Endothelial cell of umbilical vein (primary cell): ENCODE data around the gene FILIP1L. TPM values are rescaled to one million over a fixed set of nuclear protein-coding genes. Genes with fewer than 3 reads are reported as not detected.

Experiments used
- BruUV-seq: library from RNA; stranded (reverse); fragments of 400-500 nt; replicated peaks from 2 replicates; lab custom pipeline; 2021; lab: Mats Ljungman, UMichigan
- CTCF ChIA-PET: fragments of 300-600, 350-600 bp; sonication (Branson Sonifier 250); formaldehyde crosslinking; loops from one replicate; lab custom pipeline; 2021; ENCODE audit warnings: antibody characterized with exemption, inconsistent platforms; lab: Charles Lee
- POLR2A ChIA-PET: fragments of 300-600, 350-600 bp; sonication (Branson Sonifier 250); formaldehyde crosslinking; loops from one replicate; lab custom pipeline; 2021; ENCODE audit warnings: antibody characterized with exemption, inconsistent platforms; lab: Charles Lee
- DNase-seq: peaks from one replicate; pipeline ENCODE4 v3.0.0-alpha.2; 2011; ENCODE audit warnings: low read depth, low spot score
- FAIRE-seq: peaks from 2 replicates; lab custom pipeline; 2011; peaks lifted over from hg19 to GRCh38; lab: Jason Lieb, UNC
- H2AFZ ChIP-seq: 2 replicates; pipeline ENCODE4 v1.6.0; 2012; ENCODE audit warnings: low read depth, low read length, control low read depth, inconsistent platforms
- H3K27ac ChIP-seq: 2 replicates; pipeline ENCODE4 v1.5.1; 2011; ENCODE audit warnings: low read depth, mild to moderate bottlenecking, control low read depth, low read length, moderate library complexity; ENCODE audit not compliant: insufficient read depth
- H3K27me3 ChIP-seq, 2 experiments: 2 replicates each; pipeline versions ENCODE4 v1.6.0 to v1.6.1; 2011; ENCODE audit warnings: low read length in 2 of 2, mixed read lengths in 1 of 2; ENCODE audit not compliant: control insufficient read depth in 2 of 2, insufficient read depth in 2 of 2
- H3K36me3 ChIP-seq, 2 experiments: 2 replicates in 1 of 2; 3 replicates in 1 of 2; pipeline ENCODE4 v1.5.1; 2011; ENCODE audit warnings: low read length in 2 of 2, mild to moderate bottlenecking in 1 of 2, moderate library complexity in 1 of 2; ENCODE audit not compliant: control insufficient read depth in 2 of 2, insufficient read depth in 2 of 2; ENCODE audit errors: extremely low read depth in 1 of 2
- H3K4me1 ChIP-seq: 3 replicates; pipeline ENCODE4 v1.5.1; 2011; ENCODE audit warnings: mild to moderate bottlenecking, low read length; ENCODE audit not compliant: control insufficient read depth, insufficient read depth; ENCODE audit errors: extremely low read depth
- H3K4me2 ChIP-seq: 2 replicates; pipeline ENCODE4 v1.6.1; 2011; ENCODE audit warnings: low read length, control low read depth, mixed read lengths; ENCODE audit not compliant: insufficient read depth
- H3K4me3 ChIP-seq, 3 experiments: fragments of 200-600 bp in 1 of 3; sonication (generic), shearing (Covaris generic) in 1 of 3; replicated peaks in 1 of 3; 2 replicates each; pipeline ENCODE4 v1.5.1; 2011 to 2016; ENCODE audit warnings: control low read depth in 3 of 3, low read length in 3 of 3, mild to moderate bottlenecking in 2 of 3, inconsistent platforms in 1 of 3, low read depth in 1 of 3, moderate library complexity in 1 of 3; ENCODE audit not compliant: insufficient read depth in 1 of 3
- H3K79me2 ChIP-seq: 2 replicates; pipeline ENCODE4 v1.6.0; 2012; ENCODE audit warnings: low read length, inconsistent platforms; ENCODE audit not compliant: control insufficient read depth, insufficient read depth
- H3K9ac ChIP-seq: replicated peaks from 2 replicates; pipeline ENCODE3; 2011; ENCODE audit warnings: low read length, control low read depth; ENCODE audit not compliant: insufficient read depth; ENCODE audit errors: extremely low read depth
- H3K9me1 ChIP-seq: replicated peaks from 3 replicates; pipeline ENCODE4 v1.6.0; 2011; ENCODE audit warnings: mild to moderate bottlenecking, low read length; ENCODE audit not compliant: control insufficient read depth, insufficient read depth; ENCODE audit errors: extremely low read depth
- H3K9me3 ChIP-seq: replicated peaks from 2 replicates; pipeline ENCODE4 v1.5.1; 2012; ENCODE audit warnings: low read length, inconsistent platforms; ENCODE audit not compliant: control insufficient read depth, insufficient read depth
- H4K20me1 ChIP-seq: replicated peaks from 2 replicates; pipeline ENCODE3; 2011; ENCODE audit warnings: mild to moderate bottlenecking, low read length; ENCODE audit not compliant: control insufficient read depth, insufficient read depth; ENCODE audit errors: extremely low read depth
- CTCF ChIP-seq, 2 donors: IDR thresholded peaks; 1 replicate in 1 of 2; 2 replicates in 1 of 2; pipeline ENCODE4 v1.5.1; 2011; ENCODE audit warnings: low read length in 2 of 2, mild to moderate bottlenecking in 2 of 2, moderate library complexity in 2 of 2, control low read depth in 1 of 2, inconsistent platforms in 1 of 2, low read depth in 1 of 2; ENCODE audit not compliant: insufficient read depth in 1 of 2; ENCODE audit errors: extremely low read depth in 1 of 2
- EZH2 ChIP-seq: IDR thresholded peaks from 2 replicates; pipeline ENCODE4 v1.6.1; 2012; ENCODE audit warnings: borderline replicate concordance, low read depth, mild to moderate bottlenecking, moderate library complexity, low read length, inconsistent platforms; ENCODE audit not compliant: severe bottlenecking
- FOS ChIP-seq: IDR thresholded peaks from 2 replicates; pipeline ENCODE4 v1.6.1; 2011; ENCODE audit warnings: mild to moderate bottlenecking, low read length, moderate library complexity, borderline replicate concordance; ENCODE audit not compliant: insufficient read depth
- GATA2 ChIP-seq: IDR thresholded peaks from 2 replicates; pipeline ENCODE4 v1.7.0; 2011; ENCODE audit warnings: low read depth, mild to moderate bottlenecking, moderate library complexity, mixed read lengths, low read length; ENCODE audit not compliant: insufficient read length, insufficient read depth
- JUN ChIP-seq: IDR thresholded peaks from 2 replicates; pipeline ENCODE4 v1.6.1; 2011; ENCODE audit warnings: borderline replicate concordance, low read depth; ENCODE audit not compliant: insufficient read length, insufficient read depth
- MAX ChIP-seq: IDR thresholded peaks from 2 replicates; pipeline ENCODE4 v1.6.1; 2011; ENCODE audit not compliant: insufficient read depth, insufficient read length
- MYC ChIP-seq: IDR thresholded peaks from one replicate; pipeline ENCODE4 v1.6.1; 2011; ENCODE audit warnings: mild to moderate bottlenecking, low read depth, low read length
- POLR2A ChIP-seq: IDR thresholded peaks from 2 replicates; pipeline ENCODE4 v1.6.1; 2012; ENCODE audit warnings: low read depth, mild to moderate bottlenecking, control low read depth, low read length
- POLR2AphosphoS5 ChIP-seq: IDR thresholded peaks from 2 replicates; pipeline ENCODE4 v1.6.1; 2012; ENCODE audit warnings: low read depth, mild to moderate bottlenecking, control low read depth, low read length, moderate library complexity; ENCODE audit not compliant: insufficient read depth
- dilution Hi-C: fragments of 300-500 bp; cut with MboI; formaldehyde crosslinking; loops from one replicate; pipeline ENCODE4 v1.15.0; 2019; ENCODE audit warnings: low sequenced_read_pairs; ENCODE audit not compliant: extremely low pct_ligation_motif_present
- intact Hi-C: fragments of 100-400 bp; cut with micrococcal nuclease; formaldehyde crosslinking; loops from one replicate; pipeline ENCODE4 v1.10.0; 2022
- polyA plus RNA-seq, 4 experiments: library from polyadenylated mRNA; depleted of rRNA in 3 of 4; stranded (reverse) in 3 of 4; unstranded in 1 of 4; fragments of >200 nt; gene quantifications; 2 replicates each; pipeline versions ENCODE4 v1.2.1 to v1.2.3, GENCODE V29; 2011 to 2012; ENCODE audit warnings: missing spikeins in 1 of 4
- total RNA-seq: library from RNA; stranded (reverse); gene quantifications from 2 replicates; pipeline ENCODE4 v1.2.3, GENCODE V29; 2021

FILIP1L gene
- total and polyA plus RNA-seq, 2 donors (not counting 3 experiments of a cell fraction or from before 2014, with no cell fraction given) = 26.0 to 29.9 TPM

- no peak overlapping the region for H3K9ac ChIP-seq
- no peak overlapping the region for H3K4me2 ChIP-seq
- H3K4me3 ChIP-seq = no peak overlapping the region
- TF ChIP-seq GATA2 = peak; percentile 67
- TF ChIP-seq POLR2AphosphoS5 = peak; percentile 24
- peak; percentile 40 for TF ChIP-seq JUN
- no peak for TF ChIP-seq POLR2A
- no peak for TF ChIP-seq EZH2
- no peak for TF ChIP-seq FOS
- no peak for TF ChIP-seq MAX
- TF ChIP-seq MYC = no peak
- no peak for TF ChIP-seq CTCF (IDR thresholded peaks at IDR 0.05; ENCODE audit: extremely low read depth in 1 of 2, insufficient read depth in 1 of 2, low read depth in 1 of 2, low read length in 2 of 2)
- H3K27me3 ChIP-seq = no peaks in the 10 kb centered on the region
- H2AFZ ChIP-seq = no peak overlapping the region
- BruUV-seq = no TSS peak
- H3K4me1 ChIP-seq = peaks cover 48% of the 10 kb centered on the region
- no peaks in the 10 kb centered on the region for H3K9me3 ChIP-seq
- peak overlapping the region; percentile 23 for H3K27ac ChIP-seq
- FAIRE-seq (peak; percentile 47), DNase-seq (peak; percentile 81)
- no peaks in the 10 kb centered on the region for H3K9me1 ChIP-seq
- CTCF ChIA-PET = interaction anchor here (1.0 to 1.6 kb wide), 5 partner anchors 15 to 252 kb away, joined by 3 to 8 read pairs (median 3); no protein-coding TSS in a partner anchor
- H4K20me1 ChIP-seq = no peaks in the 10 kb centered on the region
- no peaks in the 10 kb centered on the region for H3K79me2 ChIP-seq
- dilution Hi-C loops (no loop called here), intact Hi-C loops (no loop called here)
- POLR2A ChIA-PET = no interaction called here
- no peaks in the 10 kb centered on the region for H3K36me3 ChIP-seq
These were observed 111.5 kb downstream of the FILIP1L start for GRCh38 chr3:100002599-100003350.
